NCI-H748 (cell line): Measurements from ENCODE around the gene NRG3.
"Not testable (repeated sequence)": the region's sequence is repeated elsewhere in the genome, so short reads cannot be mapped to it uniquely, and the experiment has no call there.

Experiments used
- DNase-seq: peaks from one replicate; lab custom pipeline; 2025; ENCODE audit not compliant: unreplicated experiment; lab: John Stamatoyannopoulos, UW

The NRG3 gene

DNA sequence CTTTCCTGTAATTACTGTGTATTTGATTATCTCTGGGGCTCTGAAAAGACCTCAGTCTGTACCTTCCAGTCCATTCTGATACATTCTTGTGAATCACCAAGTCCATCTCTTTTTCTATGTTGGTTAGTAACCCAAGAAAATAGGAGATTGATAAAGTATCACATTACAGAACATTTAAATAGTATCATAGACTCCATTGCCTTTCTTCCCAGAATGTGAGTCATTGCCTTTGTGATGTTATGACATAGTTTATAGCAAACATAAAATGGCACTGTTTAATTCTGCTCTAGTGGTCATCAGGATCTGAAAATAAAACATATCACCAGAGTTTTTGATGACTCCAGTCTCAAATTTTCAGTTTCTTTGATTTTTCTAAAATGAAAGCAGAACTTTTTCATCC is 78.4 kb downstream of the NRG3 start:
- no peak for DNase-seq

DNA sequence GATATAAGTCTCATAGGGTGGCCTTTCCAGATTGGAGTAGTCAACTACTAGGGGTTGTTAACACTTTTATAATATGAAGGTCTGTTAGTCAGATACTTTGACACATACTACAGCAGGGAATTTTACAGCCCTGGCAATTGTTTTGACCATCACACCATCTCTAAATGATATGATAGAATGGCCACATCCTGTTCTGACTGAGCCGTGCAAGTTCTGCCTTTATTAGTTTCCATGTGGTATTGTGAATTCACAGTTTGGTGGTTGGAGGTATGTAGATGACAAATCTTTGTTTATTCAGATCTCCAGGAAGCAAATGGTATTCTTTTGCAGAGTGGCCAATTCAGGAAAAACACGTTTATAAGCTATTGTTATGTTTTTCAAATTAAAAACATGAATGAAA is 83.0 kb downstream of the NRG3 start:
- DNase-seq, result no peak

DNA sequence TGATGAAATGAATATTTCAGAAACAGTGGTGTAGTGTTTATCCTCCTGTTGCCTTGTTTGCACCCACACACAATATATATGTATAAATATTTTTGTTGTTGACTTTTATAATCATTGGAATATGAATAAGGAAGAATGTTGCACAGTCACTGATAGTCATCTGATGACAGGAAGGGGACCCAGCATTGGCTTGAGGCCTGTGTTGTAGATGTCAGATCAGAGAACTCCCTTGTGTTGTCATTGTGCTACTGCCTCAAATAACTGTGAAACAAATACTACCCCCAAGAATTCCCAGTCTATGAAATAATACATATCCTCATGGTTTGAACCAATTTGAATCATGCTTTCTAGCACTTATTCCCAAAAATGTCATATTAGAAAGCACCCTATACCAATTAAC is 84.0 kb downstream of the NRG3 start:
- DNase-seq, result no peak

DNA sequence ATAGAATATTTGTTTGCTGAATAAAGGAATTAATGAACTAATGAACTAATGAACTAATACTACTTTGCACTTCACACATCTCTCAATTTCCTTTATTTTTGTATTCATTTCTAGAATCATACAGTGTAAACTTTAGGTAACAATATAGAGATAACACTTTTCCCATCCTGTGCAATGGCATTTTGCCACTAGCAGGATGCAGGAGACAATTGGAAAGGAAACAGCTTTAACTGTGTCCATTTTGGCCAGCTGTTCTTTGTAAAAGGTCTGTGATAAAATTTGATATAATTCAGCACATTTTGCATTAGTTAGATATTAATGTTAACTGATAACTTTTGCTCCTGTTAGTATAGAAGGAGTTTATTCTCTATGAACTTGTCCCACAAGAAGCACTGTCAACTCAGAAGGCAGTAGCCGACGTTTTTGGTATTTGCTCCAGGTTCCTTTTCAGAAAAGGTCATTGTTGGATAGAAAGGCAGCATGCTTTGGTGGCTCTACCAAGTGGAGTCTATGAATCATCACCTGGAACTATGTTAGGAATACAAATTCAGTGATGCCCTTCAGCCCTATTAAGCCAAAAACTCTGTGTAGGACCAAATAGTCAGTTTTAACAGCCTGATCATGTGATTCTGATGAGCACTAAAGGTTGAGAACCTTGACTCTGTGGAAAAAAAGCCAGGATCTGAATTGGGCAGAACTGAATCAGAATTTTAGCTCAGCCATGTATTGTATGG is 86.6 kb downstream of the NRG3 start:
- DNase-seq, result no peak

DNA sequence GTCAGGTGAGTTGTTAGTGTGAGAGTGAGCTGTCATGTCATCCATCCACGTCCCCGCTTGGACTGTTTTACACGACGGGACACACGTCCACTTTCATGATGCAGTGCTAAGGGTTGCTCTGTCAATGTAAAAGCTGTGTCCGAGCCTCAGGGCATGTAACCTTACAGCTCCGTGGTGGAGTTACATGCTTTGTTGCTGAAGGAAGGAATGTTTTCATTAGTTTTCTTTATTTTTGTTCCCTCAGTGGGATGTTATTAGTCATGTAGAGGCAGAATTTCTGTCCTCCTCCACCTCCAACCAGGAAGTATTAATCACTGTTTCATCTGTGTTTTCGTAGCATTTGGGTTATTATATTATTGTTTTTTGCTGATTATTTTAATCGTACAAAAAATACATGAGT is 88.6 kb downstream of the NRG3 start:
- DNase-seq, result no peak

DNA sequence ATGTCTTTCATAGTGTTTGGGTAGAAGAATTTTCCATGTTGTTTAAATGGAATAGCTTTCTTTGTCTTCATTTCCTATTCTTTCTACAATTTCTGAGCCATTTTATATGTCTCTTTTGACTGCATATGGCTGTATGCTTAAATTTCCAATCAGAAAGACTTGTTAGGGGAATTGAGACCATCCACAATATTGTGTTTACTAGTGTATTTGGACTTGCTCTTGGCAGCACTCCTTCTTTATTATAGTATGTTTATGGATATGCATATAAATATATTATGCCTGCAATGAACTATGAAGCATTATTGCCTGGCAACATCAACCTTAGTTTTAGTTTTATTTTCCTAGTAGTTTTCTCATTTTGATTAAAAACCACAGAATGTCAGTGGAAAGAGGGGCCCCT is 92.7 kb downstream of the NRG3 start:
- no peak for DNase-seq

DNA sequence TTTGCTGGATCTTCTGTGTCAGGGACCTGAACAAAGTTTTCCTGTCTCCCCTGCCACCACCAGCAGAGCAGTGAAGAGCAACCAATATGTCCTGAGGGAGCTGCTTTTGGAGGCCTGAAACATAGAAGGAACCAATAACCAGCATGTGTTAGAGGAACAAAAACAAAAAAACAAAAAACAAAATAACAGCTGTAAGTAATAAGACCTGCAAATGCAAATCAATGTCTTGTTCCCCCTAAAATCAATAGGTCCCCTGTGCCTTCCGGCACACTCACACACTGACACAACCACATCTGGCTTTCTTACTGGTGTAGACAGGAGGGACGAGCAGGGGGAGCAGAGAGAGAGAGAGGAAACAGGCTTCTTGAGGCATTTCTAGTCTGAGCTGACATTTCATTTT is 94.1 kb downstream of the NRG3 start:
- DNase-seq, result no peak

DNA sequence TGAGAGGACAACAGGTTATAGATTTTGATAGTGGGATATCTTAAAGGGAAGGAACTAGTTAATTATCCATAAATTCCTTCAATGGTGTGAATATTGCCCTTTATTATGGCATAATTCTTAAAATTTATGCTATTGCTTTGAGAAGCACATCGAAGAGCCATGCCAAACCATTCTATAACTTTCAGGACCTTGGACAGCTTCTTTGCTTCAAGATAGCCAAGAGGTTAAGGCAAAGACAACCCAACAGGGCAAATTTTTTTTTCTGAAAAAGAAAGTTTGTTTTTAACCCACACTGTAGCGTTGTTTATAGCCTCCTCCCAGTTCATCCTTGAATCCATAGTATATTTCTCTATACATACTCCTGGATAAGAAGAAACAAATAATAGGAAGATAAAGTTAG is 103.2 kb downstream of the NRG3 start:
- DNase-seq, result no peak

DNA sequence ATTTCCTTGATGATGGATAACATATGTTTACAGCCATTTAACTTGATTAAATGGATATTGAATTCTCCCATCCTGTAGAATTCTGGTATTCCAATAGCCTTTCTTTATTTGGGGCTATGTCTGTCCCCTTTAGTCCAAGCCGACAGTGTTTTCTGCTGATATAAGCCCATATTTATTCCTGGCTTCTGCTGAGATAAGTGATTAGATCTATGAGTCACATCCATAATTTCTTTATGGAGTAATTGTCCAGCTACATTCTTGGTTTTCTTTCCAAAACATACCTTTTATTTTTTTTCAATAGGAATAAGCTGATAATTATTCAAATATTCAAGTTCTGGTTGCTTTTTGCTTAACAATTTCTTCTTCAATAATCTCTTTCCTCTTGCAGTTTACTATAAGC is 106.7 kb downstream of the NRG3 start:
- DNase-seq, result no peak

DNA sequence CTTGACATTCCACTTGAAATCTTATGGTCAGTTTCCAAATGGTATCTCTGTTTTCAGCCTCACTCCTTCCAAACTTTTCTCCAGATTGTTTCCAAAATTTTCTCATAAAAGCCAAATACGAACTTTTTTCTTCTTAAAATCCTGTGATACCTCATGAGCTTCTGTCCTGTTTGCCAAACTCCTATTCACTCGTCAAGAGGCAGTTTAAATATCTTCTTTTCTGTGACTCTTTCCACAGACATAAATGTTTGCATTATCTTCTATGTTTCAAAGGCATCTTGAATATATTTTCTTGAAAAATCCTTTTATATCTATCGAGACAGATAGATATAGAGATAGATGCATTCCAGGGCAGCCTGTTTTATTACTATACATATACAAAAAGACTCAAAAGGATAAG is 109.4 kb downstream of the NRG3 start:
- no peak for DNase-seq

DNA sequence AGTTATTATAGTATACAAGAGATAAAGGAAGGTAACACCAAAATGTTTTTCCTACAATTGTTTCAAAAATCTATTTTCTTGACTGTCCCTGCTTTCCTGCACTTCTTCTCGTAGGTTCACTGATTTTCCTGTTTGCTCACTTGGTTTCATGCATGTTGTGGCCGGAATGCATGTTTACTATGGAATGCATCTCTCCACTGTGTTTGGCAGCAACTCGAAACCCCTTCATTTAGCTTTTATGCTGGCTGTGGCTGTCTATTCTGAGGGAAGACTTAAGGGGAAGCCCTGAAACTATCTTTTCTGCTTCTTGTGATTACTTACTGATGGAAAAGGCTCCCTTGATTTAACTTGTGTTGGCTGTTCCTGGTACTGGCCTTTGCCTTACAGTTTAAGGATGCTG is 120.3 kb downstream of the NRG3 start:
- no peak for DNase-seq

DNA sequence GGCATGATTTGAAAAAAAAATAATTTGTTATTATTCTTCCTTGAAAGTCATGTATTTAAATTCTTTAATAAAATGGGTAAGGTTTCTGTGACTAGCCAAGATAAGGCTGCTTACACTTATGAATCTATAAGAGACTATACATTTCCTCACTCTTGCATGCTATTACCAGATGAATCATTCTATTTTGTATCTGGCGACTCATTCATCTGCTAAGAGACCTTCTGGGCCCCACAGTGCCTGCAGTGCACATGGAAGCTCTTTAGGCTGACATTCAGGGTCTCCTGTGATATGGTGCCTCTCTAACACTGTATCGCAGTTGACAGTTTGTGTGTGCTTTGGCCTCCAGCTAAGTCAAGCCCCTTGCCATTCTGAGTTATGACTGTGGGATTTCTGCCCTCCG is 121.9 kb downstream of the NRG3 start:
- DNase-seq, result no peak

DNA sequence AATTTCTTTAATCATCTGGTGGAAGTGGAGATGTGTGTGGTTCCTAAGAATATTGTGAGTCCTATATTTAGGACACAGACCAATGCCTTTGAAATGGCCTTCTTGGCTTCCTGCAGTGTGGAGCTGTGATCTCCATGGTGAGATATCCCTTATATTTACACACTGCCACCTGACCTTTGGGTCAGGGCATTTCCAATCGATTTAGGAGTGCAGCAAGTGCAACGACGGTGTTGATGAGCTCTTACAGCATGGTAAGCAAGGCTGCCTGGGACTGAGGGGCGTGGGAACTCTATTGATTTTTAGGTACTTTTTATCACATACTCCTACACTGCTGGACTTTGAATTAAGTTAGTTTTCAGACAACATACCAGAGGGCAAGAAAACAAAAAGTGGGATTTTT is 146.0 kb downstream of the NRG3 start:
- no peak for DNase-seq

DNA sequence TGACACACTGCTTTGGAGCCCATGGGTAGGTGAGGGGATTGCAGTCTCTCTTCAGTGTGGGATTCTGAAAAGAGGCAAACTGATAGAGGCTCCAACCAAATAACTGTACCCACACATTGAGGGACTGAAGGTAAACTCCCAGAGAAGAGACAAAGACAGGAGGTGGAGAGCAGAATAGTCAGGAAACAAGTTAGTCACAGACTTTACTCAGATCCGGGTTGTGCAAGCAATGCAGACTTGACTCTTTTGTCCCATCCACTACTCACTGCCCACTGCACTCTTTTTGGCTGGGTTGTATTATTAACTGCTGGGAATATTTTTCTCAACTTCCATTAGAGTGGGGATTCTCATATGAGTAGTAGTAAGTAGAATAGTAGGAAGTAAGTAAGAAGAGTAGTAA is 152.7 kb downstream of the NRG3 start:
- DNase-seq, result no peak

DNA sequence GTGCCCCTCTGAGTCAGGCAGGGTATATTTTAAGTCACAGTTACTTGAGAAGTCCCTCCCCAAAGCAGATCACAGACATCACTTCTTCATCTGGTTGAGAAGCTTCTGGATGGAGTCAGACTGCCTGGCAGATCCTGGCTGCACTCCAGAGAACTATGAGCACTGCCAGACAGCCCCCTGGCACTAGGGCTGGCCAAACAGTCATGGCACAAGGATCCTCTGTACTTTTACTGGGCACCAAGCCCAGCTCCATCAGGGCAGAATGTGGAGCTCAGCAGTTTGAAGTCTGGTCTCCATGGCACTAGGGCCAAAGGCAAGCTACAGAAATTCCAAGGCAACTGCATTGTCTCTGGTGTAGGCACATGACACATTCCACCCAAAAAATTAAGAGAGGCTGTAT is 162.1 kb downstream of the NRG3 start:
- DNase-seq, result no peak

DNA sequence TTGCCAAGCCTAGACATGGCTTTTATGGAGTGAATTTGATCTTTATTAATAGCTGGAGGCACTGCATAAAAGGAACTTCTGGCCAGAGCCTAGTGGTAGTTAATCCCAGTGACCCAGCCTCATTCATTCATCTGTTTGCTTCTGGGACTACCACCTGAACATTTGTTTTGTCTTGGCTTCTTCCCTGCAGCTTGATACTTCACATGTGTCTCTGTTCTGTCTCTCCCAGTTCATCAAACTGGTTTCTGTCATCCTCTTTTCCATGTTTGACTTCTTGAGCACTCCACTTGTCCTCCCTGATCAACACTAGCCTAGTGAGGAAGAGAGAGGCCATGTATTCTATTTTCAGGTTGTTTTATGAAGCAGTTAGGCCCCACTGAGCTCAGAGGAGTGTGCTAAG is 163.6 kb downstream of the NRG3 start:
- DNase-seq, result no peak

DNA sequence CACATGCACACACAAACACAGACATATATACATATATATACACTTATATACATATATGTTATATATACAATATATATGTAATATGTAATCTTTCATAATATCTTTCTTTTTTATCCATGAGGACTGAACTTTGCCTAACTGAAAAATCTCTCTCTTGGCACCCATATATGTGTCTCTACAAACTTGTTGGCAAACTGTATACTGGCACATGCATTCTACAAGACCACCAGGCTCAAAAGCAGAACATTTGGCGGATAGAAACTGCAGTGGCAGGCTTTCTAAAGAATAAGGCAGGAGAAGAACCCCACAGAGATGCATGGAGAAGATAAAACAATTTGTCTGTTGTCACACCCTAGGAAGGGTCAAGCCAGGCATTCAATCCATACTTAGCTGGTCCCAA is 165.3 kb downstream of the NRG3 start:
- no peak for DNase-seq

DNA sequence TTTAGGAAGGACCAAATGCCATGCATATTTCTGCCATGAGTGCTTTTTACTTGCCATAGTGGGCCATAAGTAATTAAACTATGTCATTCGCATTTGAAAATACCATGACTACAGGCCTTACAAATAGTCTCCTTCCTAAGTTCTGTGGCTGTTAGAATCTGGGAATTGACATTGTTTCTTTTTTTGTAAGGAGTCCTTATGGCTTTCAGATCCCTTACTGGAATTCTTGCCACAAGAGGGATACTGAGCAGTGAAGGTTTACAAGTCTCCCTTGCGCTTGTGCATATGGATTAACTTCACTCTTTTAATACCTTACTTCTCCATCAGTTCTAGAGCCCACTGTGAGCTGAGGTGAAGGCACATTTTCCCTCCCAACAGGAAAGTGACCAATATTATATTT is 166.0 kb downstream of the NRG3 start:
- no peak for DNase-seq

DNA sequence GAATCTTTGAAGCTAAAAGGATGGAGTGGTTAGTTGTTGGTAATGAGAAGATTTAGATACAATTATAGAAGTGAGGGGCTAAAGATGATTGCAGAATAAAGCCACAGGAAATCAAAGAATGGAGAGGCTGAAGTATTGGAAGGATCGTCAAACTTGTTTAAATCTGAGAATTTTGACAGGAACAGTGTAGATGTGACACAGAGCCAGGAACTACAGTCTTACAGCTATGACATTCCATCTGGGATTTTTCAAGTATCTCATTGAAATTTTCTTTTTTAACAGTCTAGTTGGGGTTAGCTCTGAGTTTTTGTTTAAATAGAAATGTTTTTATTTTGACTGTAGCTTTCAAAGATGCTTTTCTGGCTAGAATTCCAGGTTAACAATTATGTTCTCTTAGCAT is 181.4 kb downstream of the NRG3 start:
- DNase-seq, result no peak

DNA sequence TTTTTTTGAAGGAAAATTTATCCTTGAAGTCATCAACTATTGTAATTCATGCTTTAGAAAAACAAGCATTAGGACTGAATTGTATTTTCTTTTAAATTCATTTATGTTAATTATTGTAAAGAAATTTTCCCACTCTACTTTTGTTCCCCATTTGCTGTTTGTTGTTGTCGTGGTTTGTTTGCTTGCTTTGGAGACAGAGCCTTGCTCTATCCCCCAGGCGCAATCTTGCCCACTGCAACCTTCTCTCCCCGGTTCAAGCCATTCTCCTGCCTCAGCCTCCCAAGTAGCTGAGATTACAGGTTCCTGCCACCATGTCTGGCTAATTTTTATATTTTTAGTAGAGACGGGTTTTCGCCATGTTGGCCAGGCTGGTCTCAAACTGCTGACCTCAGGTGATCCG is 192.2 kb downstream of the NRG3 start:
- not testable (repeated sequence) for DNase-seq

DNA sequence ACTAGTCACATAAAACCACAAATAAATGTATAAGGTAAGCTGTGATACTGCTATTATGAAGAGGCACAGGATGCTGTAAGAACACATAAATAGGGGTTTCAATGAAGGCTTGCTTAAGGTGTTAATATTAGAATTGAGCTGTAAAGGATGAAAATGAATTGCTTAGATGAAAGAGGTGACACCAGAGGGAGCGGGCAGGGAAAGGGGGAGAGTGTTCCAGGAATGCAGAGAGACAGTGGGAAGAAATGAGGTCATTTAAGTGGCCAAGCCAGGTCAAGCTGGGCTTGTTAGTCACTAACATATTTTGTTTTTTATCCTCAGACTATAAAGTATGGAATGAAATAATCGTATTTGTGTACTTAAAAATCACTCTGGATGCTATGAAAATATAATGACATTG is 193.5 kb downstream of the NRG3 start:
- no peak for DNase-seq

DNA sequence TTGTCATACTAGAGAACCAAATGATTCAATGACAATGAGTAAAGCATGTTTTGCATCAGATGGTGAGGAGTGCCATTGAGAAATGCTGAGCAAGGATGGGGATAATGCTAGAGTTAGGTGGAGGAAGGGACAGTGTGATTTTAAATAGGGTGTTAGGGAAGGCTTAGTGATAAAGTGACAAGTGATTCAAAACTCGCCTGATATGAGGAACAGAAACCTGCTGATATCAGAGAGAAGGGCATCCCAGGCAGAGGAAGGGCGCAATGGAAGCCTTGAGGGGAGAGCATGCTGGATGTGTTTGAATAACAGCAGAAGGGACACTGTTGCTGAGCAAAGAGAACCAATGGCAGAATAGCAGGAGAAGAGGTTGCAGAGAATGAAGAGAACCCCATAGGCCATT is 196.2 kb downstream of the NRG3 start:
- DNase-seq, result no peak

DNA sequence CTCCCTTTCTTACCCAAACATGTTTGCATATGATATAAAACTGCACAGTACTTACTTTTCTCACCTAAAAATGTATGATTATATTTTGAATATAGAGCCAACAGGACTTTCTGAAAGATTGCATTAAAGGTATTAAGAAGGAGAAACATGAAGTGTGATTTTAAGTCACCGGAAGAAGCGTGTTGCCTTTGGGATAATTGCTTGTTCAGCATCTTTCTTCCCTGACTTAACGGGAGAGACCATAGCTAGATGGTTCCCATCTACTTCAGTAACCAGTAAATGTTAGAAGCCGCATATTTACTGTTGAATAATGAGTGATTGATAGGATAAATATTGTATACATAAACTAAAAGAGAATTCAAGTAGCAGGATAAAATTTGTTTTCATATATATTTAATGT is 197.1 kb downstream of the NRG3 start:
- DNase-seq, result no peak

DNA sequence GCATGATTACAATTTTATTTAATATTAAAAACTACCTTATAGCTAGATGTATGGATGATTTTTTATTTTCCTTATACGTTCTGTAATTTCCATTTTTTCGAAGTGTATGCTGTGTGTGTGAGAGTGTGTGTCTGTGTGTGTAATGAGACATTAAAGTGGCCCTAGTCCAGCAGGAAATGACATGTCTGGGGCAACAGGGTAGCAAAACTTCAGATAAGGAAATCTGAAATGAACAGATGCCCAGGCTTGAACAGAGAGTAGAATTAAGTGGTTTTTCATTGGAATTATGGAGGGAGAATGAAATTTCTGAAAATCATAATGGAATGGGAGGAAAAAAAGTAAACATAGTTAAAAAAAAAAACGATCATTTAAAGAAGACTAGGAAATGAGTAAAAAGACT is 200.6 kb downstream of the NRG3 start:
- DNase-seq, result no peak
